GM18519 (cell line): Measurements from ENCODE around the gene PCYT2.
"Not testable (repeated sequence)": the region's sequence is repeated elsewhere in the genome, so short reads cannot be mapped to it uniquely, and the experiment has no call there.

Source experiments
- ATAC-seq: cut with Tn5 transposase; IDR thresholded peaks from one replicate; pipeline ENCODE4 v1.9.1; 2021; ENCODE audit warnings: mild to moderate bottlenecking, moderate library complexity; ENCODE audit not compliant: unreplicated experiment, low FRiP score

The PCYT2 gene

DNA sequence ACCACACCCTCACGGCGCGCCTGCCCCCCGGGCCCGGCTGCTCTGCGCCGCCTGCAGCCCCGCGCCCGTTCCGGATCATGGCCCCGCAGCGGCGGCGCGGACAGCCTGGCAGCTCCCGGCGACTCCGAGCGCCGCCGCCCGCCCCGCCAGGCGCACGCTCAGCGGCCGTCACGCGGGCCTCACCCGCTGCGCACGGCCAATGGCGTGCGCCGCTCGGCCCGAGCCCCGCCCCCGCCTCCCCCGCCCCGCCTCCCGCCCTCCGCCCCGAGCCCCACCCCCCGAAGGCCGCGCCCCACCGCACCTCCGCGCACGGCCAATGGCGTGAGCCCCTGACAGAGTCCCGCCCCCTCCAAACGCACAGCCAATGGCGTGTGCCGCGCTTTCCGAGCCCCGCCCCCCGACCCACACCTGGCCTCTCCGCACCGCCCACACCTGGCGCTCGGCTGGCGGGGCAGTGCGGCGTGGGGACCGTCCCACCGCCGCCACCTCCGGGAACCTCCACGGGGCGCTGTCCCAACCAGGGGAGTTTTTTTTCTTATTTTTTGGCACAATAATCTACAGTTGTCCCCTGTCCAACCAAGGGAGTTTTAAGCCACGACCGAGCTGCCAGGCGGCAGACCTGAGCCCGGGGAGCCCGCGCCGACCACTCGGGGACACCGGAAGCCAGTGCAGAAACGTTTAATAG, at the start of gene PCYT2:
PCYT2 (minus strand) TSS at position 123 of the 685 bp plus-strand sequence; CDS start at position 79, 44 bp downstream.
- ATAC-seq: peak; percentile 38

DNA sequence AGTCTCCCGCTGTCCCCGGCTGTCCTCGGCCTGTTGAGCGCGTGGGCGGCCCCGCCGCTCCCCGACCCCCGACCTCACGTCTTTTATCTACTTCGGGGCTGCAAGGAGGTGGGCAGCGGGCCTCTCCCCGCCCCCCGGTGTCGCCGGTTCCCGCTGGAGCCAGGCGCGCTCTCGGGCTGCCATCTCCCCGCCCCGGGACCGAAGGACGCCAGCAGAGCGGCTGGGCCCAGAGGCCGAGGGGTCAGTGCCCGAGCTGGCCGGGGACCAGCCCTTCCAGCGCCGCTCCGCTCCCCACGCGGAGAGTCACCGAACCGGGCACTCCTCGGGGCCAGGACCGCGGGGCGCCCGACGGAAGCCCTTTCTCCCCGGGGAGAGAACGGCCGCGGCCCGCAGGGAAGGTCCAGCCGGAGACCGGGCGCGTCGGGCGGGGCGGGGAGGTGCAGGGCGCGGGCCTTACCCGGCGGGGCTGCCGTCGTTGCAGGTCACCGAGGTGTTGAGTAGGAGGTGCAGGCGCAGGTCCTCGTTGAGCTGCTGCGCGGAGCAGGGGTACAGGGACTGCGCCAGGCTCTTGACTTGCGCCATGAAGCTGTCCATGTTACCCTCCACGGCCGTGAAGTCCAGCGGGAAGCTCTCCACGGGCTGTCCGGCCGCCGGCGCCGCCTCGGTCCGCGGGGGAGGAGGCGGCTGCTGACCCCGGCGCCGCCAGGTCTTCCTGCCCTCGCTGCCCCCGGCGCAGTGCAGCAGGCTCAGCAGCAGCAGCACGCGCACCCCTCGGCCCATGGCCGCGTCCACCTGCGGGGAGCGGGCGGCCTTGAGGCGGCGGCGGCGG, 49.1 kb upstream of the PCYT2 start:
- ATAC-seq: no peak

DNA sequence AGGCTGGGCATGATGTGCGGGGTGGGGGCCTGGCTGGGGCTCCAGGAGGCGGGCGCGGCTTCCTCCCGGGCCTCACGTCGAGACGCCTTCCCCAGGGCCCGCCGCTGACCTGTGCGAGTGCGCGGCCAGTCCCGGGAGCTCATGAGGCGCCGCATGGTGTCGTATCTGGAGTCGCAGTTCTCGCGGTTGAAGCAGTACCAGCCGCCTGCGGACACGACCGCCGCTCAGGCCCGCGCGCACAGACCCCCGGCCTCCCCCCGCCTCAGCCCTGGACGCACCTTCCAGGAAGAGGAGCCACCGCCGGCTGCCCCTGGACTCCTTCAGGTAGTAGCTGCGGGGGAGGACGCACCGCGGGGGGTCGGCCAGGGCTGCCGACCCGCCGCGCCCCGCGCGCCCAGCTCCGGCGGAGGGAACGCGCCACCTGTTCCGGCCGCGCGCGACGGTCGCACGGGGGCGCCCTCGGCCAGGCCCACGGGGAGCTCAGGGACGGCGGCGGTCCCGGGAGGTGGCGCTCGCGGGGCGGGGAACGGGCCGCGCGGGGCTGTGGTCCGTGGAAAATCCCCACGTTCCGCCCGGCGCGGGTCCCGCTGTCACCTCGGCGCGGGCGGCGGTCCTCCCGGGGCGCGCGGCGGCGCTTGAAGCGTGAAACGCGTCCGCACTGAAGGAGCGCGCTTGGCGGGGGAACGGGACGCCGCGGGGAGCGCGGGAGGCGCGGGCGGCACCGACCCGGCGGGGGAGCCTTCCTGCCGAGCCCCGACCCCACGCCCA, 48.3 kb upstream of the PCYT2 start:
- no peak for ATAC-seq

DNA sequence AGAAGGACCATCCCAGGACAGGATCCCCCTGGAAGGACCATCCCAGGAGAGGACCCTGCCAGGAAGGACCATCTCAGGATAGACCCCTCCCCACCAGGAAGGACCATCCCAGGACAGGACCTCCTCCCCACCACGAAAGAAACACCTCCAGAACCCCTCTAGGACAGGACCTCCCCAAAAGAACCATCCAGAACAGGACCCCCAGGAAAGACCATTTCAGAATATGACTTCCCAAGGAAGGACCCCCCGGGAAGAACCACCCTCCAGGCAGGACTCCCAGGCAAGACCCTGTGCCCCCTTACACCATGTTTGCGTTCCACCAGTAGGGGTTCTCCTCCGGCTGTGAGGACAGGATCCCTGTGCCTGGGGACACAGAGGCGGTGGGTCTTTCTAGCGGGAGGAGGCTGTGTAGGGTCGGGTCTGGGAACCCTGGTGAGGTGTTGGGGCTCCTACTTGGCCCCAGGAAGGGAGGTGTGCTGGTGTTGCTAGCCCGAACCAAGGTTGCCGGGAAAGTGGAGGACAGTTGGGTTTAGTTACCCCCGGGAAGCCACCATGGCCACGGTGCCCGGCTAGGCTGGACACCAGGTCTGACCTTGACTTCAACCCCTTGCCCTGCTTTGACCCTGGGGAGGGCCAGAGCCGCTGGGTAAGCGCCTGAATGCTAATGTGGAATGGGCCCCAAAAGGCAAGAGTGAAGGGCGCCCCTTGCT, 47.6 kb upstream of the PCYT2 start:
- no peak for ATAC-seq

DNA sequence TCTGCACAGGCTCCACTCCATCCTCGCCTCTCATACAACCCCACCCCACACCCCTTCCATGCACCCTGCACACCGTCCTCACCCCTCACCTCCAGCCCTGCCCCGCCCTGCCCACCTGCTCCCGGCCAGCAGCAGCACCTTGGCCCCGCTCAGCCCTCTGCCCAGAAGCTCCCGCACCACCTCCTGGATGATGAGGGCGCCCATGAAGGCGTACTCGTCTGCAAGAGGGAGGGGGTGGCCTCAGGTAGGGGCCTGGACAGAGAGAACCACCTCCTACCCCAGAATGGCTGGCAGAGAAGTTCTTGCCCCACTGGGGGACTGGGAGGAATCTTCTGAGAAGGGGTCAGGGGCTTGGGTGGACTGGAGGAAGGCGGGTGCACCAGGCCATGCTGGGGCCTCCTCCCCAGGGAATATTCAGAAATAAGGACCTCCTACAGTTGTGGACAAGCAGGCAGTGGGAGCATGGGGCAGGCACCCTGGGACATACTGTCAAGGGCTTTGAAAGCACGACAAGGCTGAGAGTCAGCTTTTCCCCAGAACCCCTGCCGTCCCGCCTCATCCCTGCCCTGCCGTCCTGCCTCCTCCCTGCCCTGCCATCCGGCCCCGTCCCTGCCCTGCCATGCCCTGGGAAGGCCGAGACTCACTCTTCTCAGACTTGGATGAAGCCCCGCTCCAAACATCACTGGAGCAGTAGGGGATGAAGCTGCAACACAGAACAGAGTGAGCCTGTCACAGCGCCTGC, 46.7 kb upstream of the PCYT2 start:
- no peak for ATAC-seq

DNA sequence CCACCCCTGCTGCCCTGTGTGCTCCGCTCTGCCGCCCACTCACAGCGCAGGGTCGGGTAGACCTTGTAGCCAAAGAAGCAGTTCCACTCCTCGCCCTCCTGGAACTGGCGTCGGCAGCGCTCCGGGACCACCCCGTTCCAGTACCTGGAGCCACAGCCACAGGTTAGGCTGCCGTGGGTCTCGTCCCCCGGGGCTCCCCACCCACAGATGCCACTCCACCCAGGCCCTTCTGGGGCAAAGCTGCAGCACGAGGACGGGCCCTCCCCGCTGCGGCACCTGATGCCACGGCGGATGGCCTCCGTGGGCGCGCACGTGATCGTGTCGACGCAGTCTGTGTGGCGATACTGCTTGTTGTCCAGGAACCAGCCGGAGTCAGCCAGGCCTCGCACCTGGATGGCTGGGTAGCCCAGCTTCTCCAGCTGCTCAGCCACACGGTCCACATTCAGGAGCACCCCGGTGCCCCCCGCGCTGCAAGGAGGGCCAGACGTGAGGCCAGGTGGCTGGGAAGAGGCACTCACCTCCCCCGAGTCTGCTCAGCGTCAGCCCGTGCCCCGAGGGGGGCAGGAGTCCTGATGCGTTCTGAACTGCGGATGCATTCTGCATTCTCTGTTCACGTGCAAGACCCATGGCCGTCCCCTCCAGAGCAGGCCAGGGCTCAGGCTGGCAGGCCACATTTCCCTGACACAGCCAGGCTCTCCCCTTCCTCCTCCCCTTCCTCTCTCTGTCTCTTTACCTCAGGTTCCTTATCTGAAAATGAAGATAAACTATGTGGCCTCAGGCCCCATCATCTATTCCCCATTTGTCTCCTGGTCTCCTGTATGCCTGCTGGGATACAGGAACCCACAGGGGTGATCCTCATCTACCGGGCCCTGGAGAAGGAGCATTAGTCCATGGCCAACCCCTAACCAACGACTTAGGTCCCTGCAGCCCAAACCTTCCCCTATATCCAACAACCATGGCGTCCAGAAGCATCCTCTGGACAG, 45.7 kb upstream of the PCYT2 start:
- ATAC-seq: no peak

DNA sequence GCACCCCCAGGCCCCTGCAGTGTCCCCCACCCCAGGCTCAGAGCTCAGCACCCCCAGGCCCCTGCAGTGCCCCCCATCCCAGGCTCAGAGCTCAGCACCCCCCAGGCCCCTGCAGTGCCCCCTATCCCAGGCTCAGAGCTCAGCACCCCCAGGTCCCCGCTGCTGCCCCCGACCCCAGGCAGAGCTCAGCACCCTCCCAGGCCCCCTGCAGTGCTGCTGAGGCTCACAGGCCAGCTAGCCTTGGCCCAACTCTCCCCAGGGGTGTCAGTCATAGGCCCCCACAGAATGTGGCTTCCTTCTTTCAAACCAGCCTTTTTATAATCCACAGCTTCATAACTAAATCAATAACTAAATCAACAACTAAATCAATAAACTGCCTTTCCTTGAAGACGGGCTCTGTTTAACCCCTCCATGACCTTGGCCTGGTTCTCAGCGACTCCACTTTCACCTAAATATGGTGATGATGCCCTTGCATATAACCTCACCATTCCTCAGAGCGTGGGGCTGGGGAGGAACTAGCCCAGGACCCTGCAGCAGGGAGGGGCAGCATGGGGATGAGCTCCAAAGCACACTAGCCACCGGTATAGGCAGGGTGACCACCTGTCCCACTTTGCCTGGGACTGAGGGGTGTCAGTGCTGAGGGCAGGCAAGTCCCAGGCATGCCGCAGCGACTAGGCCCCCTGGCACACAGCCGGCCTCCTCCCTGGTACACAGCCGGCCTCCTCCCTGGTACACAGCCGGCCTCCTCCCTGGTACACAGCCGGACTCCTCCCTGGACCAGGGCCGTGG, 44.8 kb upstream of the PCYT2 start:
- no peak for ATAC-seq

DNA sequence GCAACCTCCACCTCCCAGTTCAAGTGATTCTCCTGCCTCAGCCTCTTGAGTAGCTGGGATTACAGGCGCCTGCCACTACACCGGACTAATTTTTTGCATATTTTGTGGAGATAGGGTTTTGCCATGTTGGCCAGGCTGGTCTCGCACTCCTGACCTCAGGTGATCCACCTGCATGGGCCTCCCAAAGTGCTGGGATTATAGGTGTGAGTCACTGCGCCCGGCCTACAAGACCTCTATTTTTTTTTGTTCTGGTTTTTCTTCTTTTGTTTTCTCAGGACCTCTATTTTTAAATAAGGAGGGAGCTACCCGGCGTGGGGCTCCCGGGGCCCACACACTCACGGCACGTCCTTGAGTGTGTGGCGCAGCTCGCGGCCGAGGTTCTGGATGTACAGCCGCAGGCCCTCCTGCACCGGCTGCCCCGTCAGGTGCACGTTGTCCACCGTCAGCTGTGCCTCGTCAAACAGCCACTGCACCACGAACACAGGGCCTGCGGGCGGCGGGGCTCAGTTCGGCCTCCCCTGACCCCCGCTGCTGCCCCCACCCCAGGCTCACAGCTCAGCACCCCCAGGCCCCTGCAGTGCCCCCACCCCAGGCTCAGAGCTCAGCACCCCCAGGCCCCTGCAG, 44.0 kb upstream of the PCYT2 start:
- no peak for ATAC-seq

DNA sequence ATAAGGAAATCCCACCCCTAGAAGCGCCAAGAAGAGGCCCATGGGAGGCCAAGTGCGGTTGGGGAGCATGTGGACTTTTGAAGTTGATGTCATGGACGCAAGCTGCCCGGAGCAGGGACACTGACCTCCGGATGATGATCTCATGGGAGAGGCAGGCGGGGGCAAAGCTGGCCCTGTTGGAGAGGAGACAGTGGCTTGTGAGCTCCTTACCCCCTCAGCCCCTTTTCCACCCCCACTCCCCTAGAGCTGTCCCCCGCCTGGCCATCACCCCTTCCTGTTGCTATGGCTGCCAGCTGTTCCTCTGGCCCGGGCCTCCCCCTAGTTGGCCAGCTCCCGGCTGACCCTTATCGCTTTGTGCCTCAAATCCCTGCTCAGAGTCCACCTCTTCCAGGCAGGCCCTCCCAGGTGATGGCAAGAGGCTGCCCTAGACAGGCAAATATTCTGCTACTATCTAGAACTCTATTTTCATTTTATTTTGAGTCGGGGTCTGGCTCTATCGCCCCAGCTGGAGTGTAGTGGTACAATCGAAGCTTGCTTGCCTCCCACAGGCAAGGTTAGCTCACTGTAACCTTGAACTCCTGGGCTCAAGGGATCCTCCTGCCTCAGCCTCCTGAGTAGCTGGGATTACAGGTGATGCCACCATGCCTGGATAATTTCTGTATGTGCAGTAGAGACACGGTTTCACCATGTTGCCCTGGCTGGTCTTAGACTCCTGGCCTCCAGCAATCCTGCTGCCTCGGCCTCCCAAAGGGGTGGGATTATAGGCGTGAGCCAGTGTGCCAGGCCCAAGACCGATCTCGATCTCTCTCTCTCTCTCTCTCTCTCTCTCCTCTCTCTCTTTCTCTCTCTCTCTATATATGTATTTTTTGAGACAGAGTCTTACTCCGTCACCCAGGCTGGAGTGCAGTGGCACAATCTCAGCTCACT, 43.2 kb upstream of the PCYT2 start:
- no peak for ATAC-seq

DNA sequence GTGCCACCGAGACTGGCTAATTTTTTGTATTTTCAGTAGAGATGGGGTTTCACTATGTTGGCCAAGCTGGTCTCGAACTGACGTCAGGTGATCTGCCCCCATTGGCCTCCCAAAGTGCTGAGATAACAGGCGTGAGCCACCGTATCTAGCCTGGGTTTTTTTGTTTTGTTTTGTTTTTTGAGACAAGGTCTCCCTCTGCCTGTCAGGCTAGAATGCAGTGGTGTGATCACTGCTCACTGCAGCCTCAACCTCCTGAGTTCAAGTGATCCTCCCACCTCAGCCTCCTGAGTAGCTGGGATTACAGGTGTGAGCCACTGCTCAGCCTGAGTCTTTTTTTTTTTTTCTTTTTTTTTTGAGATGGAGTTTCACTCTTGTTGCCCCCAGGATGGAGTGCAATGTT, 42.2 kb upstream of the PCYT2 start:
- not testable (repeated sequence) for ATAC-seq

DNA sequence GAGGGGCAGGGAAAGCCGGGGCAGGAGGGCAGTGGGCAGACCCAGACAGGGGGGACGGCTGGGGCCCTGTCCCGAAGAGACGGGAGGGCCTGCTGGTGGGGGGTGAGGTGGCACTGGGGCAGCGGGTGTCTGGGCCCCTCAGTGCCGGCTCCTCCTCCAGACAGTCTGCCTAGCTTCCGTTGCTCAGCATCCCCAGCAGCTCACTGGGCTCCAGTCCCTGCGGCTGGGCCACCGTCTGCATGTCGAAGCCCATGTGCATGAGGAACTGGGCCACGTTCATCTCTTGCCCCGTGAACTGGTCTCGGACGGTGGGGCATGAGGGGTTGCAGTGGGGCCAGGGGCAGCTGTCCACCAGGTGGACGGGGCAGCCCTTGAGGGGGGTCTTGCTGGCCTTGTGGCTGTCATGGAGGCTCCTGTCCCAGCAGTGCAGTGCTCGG, 41.6 kb upstream of the PCYT2 start:
- no peak for ATAC-seq

DNA sequence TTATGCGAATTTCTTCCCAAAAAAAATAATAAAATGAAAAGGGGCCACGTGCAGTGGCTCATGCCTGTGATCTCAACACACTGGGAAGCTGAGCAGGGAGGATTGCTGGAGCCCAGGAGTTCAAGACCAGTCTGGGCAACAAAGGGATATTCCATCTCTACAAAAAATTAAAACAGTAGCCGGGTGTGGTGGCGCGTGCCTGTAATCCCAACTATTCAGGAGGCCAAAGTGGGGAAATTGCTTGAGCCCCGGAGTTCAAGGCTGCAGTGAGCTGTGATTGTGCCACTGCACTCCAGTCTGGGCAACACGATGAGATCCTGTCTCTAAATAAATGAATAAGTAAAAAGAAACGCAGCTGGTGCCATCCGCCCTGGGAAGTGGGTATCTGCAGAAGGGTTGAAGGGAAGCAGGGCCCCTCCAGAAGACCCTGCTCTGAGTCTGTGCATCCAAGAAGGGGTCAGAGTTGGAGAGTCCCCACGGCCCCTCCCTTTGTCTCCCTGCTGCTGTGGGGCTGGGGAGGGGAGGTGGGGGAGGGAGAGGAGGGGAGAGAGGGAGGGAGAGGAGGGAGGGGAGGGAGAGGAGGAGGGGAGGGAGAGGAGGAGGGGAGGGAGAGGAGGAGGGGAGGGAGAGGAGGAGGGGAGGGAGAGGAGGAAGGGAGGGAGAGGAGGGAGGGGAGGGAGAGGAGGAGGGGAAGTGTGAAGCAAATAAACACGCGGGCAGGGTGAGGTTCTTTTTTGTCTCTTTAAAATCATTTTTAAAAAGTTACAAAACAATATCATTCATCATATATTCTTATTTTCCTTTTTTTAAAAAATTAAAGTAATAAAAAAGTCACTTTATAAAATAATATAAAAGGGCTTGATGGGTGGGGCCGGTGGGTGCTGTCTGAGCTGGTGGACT, 40.8 kb upstream of the PCYT2 start:
- ATAC-seq: no peak

DNA sequence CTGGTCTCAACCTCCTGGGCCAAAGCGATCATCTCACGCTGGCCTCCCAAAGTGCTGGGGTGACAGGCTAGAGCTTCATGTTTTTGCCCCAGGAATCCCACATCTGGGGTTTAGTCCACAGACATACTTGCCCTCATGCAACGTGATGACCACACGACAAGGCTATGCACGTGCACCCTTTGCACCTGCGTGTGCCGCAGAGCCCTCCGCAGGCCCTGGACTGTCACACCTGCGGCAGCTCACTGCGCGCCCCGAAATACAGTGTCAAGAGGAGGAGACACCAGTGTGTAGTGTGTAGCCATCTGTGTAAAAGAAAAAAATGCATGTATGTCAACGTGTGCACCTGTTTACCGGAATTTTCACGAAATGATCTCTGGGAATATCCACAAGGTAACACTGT, 39.3 kb upstream of the PCYT2 start:
- no peak for ATAC-seq

DNA sequence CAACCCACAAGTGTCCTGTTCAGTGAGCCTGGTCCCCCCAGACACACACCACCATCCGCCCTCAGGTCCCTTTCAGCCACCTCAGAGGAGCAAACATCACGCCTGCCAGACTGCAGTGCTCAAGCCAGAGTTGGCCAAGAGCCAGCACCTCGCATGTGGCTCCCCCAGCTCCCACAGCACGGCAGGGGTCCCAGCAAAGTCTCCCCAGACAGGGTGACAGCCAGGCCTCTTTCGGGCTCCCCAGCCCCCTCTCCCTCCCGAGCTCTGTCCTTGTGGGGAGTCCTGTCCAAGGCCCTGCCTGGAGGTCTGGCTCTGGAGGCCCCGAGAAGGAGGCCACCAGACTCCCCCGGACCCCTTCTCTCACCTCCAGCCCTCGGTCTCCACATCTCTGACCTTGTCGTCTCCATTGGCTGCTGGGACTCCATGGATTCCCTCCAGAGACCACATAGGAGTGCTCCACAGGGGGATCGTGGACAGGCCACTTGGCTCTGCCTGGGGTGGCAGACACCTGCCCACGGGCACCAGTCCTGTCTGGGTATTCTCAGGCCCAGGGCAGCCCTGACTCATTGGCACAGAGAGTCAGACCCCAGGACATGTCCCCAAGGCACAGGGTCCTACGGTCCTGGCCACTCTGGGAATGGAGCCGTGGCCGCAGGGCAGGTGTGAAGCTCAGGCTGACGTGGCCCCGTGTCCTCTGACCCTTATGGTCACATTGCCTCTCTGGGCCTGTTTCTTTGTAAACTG, 37.6 kb upstream of the PCYT2 start:
- ATAC-seq: no peak

DNA sequence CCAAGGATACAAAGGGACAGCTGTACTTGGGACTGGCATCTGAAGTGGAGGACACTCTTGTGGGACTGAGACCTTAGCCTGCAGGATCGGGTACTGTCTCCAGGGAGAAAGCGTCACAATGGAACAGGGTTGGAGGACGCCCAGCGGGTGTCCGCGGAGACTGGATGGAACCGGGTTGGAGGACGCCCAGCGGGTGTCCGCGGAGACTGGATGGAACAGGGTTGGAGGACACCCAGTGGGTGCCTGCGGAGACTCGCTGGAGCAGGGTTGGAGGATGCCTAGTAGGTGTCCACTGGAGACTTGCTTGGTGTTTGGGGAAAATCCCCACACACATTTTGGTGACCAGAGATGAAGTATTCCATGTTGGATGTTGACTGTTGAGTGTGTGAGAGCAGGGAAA, 36.0 kb upstream of the PCYT2 start, which contains the start of gene MYADML2:
MYADML2 (minus strand) TSS at position 45 of the 400 bp plus-strand sequence. CDS start 5,492 bp downstream, outside the sequence.
- no peak for ATAC-seq
